HG03064 (cell line): ENCODE measurements around the gene DR1.
"Not testable (repeated sequence)": the region's sequence is repeated elsewhere in the genome, so short reads cannot be mapped to it uniquely, and the experiment has no call there.

Experiments
- ATAC-seq: cut with Tn5 transposase; IDR thresholded peaks from one replicate; pipeline ENCODE4 v1.9.1; 2021; ENCODE audit warnings: low read depth; ENCODE audit not compliant: unreplicated experiment

DR1 gene

DNA sequence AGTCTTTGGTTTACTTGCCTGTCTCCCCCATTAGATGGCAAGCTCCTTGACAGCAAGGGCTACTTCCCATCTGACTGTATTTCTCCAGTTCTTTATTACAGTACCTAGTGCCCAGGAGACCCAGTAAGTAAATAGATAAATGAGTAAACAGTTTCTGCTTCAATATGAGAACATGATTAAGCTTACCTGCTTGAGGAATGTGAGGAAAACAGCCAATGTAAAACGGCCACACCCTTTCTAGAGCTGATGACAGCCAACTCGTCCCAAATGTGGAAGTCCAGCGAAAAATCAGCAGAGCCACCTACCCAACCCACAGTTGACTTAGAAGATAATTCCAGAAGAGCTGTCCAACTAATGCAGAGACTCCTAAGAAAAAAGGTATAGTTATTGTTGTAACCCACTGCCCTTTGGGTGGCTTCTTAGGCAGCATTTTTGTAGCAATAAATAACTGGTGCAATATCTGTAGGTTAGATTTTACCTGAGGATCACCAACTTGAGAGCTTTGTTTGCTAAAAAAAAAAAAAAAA, 6.5 kb upstream of the DR1 start:
- ATAC-seq, result no peak

GRCh38 chr1:93340090-93340489, 5.6 kb upstream of the DR1 start:
- no peak for ATAC-seq

GRCh38 chr1:93344484-93344883, 1.2 kb upstream of the DR1 start:
- no peak for ATAC-seq

DNA sequence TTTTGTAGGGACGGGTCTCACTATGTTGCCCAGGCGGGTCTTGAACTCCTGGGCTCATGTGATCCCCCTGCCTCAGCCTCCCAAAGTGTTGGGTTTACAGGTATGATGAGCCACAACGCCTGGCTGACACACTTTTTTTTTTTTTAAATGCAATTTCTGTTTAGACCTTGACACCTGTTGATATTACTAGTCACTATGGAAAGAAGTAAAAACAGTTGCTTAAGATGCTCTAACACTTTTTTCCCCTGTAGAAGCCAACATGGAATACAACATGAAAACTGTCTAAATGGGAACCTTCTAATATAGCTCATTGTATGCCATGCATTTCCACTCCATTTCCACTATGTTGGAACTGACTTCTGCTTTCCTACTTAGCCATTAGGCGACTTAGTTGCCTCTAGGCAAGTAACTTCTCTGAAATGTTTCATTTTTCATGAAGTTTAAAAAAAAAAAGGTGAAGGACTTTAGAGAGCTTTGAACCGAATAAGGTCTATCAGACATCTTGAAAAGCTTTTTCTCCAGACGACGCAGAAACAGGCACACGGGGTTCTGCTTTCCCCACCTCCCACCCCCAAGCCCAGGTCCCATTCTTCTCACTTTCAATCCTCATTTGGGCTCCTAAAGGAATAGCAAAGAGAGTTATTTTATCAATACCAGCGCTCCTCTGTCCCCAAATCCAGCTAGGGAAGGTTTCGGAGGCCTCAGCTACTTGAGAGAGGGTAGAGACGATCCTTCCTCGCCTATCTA, 648 bp upstream of the DR1 start:
- ATAC-seq, result no peak

- ATAC-seq, result peak; percentile 19
These were observed 800 bp downstream of the DR1 start for GRCh38 chr1:93346421-93346993.

GRCh38 chr1:93347334-93347899, 1.7 kb downstream of the DR1 start:
- ATAC-seq, result no peak

DNA sequence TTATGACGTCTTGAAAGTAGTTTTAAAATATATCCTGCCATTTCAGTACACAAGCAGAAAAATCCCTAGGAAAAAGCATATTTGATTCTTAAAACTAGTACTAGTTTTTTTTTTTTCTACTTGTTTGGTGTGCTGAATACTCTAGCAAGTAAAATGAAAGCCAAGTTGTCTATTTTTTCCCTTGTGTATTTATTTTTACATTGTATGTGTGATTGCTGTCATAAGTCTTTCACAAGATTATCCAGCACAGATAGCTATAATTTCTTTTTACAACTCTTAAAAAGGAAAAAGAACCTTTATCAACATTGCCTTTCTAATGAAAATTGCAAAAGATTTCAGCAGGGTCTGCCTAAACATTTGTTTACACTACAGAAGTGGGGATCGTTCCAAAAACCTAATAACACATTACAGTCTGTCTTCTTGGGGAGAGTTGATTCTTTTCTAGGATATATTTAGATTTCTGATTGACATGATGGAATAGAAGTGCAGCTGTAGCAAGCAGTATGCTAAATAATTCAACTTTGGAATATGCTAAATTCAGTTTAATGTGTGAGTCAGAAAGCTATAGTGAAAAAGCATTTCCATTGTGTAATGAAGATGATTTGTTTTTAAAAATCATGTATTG, 2.5 kb downstream of the DR1 start:
- no peak for ATAC-seq

GRCh38 chr1:93349231-93350135, 3.8 kb downstream of the DR1 start:
- ATAC-seq, result no peak

DNA sequence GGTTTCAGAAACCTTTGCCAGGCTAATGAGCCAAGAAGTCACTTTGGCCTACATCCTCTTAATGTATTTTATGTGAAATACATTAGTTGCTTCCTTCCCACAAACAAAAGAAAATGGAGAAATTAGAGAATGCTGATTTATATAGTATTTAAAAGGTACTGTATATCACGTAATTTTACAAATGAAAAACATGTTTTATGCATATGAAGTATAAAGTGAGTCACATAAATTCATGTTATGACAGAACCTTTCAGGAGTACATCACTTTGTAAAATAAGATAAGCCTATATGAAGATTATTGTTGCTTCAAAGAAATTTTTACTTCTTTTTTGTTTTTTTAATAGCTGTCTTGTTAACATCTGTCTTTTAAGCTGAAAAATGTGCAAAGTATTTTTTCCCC, 4.6 kb downstream of the DR1 start:
- no peak for ATAC-seq

- ATAC-seq, result no peak
These were observed 5.2 kb downstream of the DR1 start for GRCh38 chr1:93350875-93351274.

GRCh38 chr1:93351346-93351745, 5.6 kb downstream of the DR1 start:
- not testable (repeated sequence) for ATAC-seq

GRCh38 chr1:93352376-93352775, 6.7 kb downstream of the DR1 start:
- no peak for ATAC-seq

DNA sequence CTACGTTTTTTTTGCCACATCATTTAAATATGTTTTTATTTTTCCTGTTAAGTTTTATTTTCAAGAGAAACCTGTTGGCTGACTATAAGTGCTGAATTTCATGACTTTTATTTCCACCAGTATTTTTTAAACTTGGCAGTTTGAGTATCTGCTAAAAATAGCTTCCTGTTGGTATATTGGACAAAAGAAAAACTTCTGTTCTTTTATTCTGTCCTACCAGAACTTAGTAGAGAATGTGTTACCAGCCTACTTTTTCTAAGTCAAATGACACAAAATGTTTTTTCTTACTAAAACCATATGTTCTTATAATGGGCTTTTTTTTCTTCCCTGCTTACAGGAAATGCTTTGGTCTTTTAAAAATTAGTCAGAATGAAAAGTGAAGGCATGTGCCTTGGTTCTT, 7.6 kb downstream of the DR1 start:
- no peak for ATAC-seq

- ATAC-seq, result no peak
These were observed 9.0 kb downstream of the DR1 start for GRCh38 chr1:93354749-93355148.

DNA sequence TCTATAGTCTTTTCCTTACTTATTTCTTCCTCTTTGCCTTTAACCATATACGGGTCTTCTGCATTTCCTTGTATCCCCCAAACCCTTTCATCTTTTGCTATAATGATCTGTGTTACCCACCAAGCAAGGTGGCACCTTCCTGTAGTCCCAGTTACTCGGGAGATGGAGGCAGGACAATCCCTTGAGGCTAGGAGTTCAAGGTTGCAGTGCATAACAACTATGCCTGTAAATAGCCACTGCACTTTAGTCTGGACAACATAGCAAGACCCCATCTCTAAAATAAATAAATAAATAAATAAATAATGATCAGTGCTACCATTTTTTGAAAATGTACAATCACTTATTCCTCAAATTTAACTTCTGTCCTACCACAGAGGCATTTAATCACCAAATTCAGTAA, 11.5 kb downstream of the DR1 start:
- ATAC-seq, result no peak

DNA sequence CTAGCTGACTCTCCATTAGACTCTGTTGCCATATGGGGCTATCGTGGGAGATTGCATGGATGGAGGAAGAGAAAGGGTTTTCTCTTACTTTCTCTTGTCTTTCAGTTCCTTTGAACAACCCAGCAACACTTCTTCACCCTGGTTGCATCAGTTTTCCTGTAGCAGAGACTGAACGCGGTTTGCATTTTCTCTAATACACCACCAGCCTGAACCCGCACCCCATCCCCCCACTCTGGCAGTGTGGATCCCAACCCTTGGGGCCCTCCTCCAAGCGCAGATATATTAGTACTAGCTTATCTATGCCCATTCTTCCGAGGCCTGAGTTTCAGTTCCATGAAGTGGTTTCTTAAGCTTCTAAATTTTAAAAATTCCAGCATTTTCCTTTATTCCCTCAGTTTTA, 12.6 kb downstream of the DR1 start:
- no peak for ATAC-seq

DNA sequence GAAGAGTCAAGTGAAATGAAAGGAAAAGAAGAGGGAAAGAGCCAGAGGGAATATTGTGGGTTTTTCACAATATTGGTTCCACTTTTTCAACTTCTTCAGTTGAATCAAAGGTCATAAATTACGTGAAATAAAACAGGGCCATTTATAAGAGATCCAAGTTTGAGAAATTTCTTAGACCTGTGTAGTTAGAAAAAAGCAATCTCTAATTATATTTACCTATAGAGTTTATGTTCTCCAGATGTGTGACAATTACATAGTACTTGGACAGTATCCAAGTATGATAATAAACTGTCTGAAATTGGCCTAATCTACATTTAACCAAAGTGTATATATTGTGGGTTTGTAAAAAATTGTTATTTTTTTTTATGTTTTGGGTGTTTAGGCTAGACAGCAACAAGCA, 14.4 kb downstream of the DR1 start:
- ATAC-seq, result no peak

DNA sequence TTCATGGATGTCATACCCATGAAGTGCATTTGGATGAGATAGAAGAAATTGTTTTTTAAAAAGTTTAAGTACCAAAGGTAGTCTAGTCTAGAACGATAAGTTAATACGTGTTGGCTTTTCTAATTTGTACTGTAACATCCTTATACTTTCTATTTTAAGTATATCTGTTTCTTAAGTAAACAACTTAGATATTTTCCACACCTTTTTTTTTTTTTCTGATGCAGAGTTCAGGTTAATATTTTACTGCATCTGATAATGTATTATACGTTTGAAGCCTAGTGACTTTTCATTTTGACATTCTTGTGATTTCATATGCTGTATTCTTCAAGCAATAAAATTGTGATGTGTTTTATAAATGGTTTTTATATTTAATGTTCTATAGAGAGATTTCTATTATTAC, 16.5 kb downstream of the DR1 start:
- ATAC-seq, result no peak

- ATAC-seq, result no peak
These were observed 20.1 kb downstream of the DR1 start for GRCh38 chr1:93365813-93366212.

- ATAC-seq, result no peak
These were observed 24.0 kb downstream of the DR1 start for GRCh38 chr1:93369734-93370133.
